ENCODE measurements around the gene DDX17. TPM values are rescaled to one million over a fixed set of nuclear protein-coding genes. Genes with fewer than 3 reads are reported as not detected.

DDX17 gene
- total and polyA plus RNA-seq, 9 of the 15 experiments (the other 6 are each of a cell fraction or from before 2014, with no cell fraction given): 17.6 to 421 (median 189) TPM

- TF ChIP-seq NONO (IDR thresholded peaks at IDR 0.05; ENCODE audit: low read depth in 2 of 2, low read length in 1 of 2): no peak
- TF ChIP-seq, protein P1, sequence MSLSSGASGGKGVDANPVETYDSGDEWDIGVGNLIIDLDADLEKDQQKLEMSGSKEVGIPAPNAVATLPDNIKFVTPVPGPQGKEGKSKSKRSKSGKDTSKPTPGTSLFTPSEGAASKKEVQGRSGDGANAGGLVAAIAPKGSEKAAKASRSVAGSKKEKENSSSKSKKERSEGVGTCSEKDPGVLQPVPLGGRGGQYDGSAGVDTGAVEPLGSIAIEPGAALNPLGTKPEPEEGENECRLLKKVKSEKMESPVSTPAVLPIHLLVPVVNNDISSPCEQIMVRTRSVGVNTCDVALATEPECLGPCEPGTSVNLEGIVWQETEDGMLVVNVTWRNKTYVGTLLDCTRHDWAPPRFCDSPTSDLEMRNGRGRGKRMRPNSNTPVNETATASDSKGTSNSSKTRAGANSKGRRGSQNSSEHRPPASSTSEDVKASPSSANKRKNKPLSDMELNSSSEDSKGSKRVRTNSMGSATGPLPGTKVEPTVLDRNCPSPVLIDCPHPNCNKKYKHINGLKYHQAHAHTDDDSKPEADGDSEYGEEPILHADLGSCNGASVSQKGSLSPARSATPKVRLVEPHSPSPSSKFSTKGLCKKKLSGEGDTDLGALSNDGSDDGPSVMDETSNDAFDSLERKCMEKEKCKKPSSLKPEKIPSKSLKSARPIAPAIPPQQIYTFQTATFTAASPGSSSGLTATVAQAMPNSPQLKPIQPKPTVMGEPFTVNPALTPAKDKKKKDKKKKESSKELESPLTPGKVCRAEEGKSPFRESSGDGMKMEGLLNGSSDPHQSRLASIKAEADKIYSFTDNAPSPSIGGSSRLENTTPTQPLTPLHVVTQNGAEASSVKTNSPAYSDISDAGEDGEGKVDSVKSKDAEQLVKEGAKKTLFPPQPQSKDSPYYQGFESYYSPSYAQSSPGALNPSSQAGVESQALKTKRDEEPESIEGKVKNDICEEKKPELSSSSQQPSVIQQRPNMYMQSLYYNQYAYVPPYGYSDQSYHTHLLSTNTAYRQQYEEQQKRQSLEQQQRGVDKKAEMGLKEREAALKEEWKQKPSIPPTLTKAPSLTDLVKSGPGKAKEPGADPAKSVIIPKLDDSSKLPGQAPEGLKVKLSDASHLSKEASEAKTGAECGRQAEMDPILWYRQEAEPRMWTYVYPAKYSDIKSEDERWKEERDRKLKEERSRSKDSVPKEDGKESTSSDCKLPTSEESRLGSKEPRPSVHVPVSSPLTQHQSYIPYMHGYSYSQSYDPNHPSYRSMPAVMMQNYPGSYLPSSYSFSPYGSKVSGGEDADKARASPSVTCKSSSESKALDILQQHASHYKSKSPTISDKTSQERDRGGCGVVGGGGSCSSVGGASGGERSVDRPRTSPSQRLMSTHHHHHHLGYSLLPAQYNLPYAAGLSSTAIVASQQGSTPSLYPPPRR (CRISPR knock-in tag; IDR thresholded peaks at IDR 0.05; ENCODE audit: borderline replicate concordance): no peak
- no peak for TF ChIP-seq ZNF511 (CRISPR knock-in tag; IDR thresholded peaks at IDR 0.05)
- no peak for TF ChIP-seq NCOA4 (IDR thresholded peaks at IDR 0.05; ENCODE audit: partially characterized antibody)
- no peak for TF ChIP-seq STAT5B (CRISPR knock-in tag; IDR thresholded peaks at IDR 0.05)
- no peak for TF ChIP-seq ZBTB17 (CRISPR knock-in tag; IDR thresholded peaks at IDR 0.05)
- peak; percentile 29 for TF ChIP-seq TBP (optimal IDR thresholded peaks at IDR 0.05; ENCODE audit: low read depth, low read length)
- TF ChIP-seq ZBTB5 (IDR thresholded peaks at IDR 0.05): no peak
- TF ChIP-seq NFATC3 (IDR thresholded peaks at IDR 0.05): no peak
- no peak for TF ChIP-seq ZNF232 (CRISPR knock-in tag; IDR thresholded peaks at IDR 0.05)
- TF ChIP-seq ZBTB43 (CRISPR knock-in tag; IDR thresholded peaks at IDR 0.05): no peak
- TF ChIP-seq, protein P2, sequence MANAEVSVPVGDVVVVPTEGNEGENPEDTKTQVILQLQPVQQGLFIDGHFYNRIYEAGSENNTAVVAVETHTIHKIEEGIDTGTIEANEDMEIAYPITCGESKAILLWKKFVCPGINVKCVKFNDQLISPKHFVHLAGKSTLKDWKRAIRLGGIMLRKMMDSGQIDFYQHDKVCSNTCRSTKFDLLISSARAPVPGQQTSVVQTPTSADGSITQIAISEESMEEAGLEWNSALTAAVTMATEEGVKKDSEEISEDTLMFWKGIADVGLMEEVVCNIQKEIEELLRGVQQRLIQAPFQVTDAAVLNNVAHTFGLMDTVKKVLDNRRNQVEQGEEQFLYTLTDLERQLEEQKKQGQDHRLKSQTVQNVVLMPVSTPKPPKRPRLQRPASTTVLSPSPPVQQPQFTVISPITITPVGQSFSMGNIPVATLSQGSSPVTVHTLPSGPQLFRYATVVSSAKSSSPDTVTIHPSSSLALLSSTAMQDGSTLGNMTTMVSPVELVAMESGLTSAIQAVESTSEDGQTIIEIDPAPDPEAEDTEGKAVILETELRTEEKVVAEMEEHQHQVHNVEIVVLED (CRISPR knock-in tag; IDR thresholded peaks at IDR 0.05): peak; percentile 54
- no peak for TF ChIP-seq CBX3 (IDR thresholded peaks at IDR 0.05; ENCODE audit: borderline replicate concordance in 1 of 2, low read length in 2 of 2)
- no peak for TF ChIP-seq DDX20 (tag; IDR thresholded peaks at IDR 0.05; ENCODE audit: low read depth)
- peak; percentile 62; the same call in 1 of the 2 replicates for TF ChIP-seq SMAD4 (CRISPR knock-in tag; conservative IDR thresholded peaks at IDR 0.05)
- TF ChIP-seq VEZF1 (CRISPR knock-in tag; IDR thresholded peaks at IDR 0.05): peak; percentile 90
Measured at GRCh38 chr22:38467904-38468442, 38.1 kb downstream of the DDX17 start, which contains the start of gene KDELR3 (continued).
